GM18507 (cell line): ENCODE measurements around the gene MTCL3.

Experiments used
- DNase-seq: peaks from one replicate; pipeline ENCODE4 v3.0.0; 2011; ENCODE audit warnings: low read depth; ENCODE audit not compliant: insufficient read length; ENCODE audit errors: extremely low spot score
- FAIRE-seq: peaks from 2 replicates; lab custom pipeline; 2011; peaks lifted over from hg19 to GRCh38; lab: Jason Lieb, UNC

MTCL3 gene

GRCh38 chr6:127515794-127516661 is 3.1 kb downstream of the MTCL3 start:
- no peak for FAIRE-seq
- DNase-seq, result peak; percentile 47

GRCh38 chr6:127515234-127515793 is 3.8 kb downstream of the MTCL3 start:
- no peak for FAIRE-seq
- DNase-seq, result no peak

- FAIRE-seq (no peak), DNase-seq (no peak)
These were observed 4.3 kb downstream of the MTCL3 start for GRCh38 chr6:127514773-127515227.

- DNase-seq, result no peak
- no peak for FAIRE-seq
These were observed 4.9 kb downstream of the MTCL3 start for GRCh38 chr6:127514179-127514772.

- FAIRE-seq, result no peak
These were observed 5.7 kb downstream of the MTCL3 start for GRCh38 chr6:127513425-127513824.

GRCh38 chr6:127510876-127511275 is 8.3 kb downstream of the MTCL3 start:
- no peak for FAIRE-seq
- DNase-seq, result no peak

More at GRCh38 chr6:127513425-127513824, 5.7 kb downstream of the MTCL3 start:
- no peak for DNase-seq

GRCh38 chr6:127506894-127507293 is 12.2 kb downstream of the MTCL3 start:
- FAIRE-seq (no peak), DNase-seq (no peak)

- no peak for FAIRE-seq
- no peak for DNase-seq
These were observed 16.1 kb downstream of the MTCL3 start for GRCh38 chr6:127503022-127503421.

- DNase-seq, result no peak
These were observed 21.7 kb downstream of the MTCL3 start for GRCh38 chr6:127497410-127497809.

GRCh38 chr6:127496471-127496870 is 22.7 kb downstream of the MTCL3 start:
- no peak for DNase-seq
- FAIRE-seq, result no peak

More at GRCh38 chr6:127497410-127497809, 21.7 kb downstream of the MTCL3 start:
- no peak for FAIRE-seq

GRCh38 chr6:127494240-127494767 is 24.8 kb downstream of the MTCL3 start:
- FAIRE-seq (no peak), DNase-seq (no peak)

- FAIRE-seq (no peak), DNase-seq (no peak)
These were observed 29.9 kb downstream of the MTCL3 start for GRCh38 chr6:127489248-127489647.

- no peak for DNase-seq
- no peak for FAIRE-seq
These were observed 32.2 kb downstream of the MTCL3 start for GRCh38 chr6:127486934-127487333.

GRCh38 chr6:127484212-127484863 is 34.8 kb downstream of the MTCL3 start:
- FAIRE-seq, result peak; percentile 94
- DNase-seq, result peak; percentile 36

GRCh38 chr6:127483399-127484055 is 35.6 kb downstream of the MTCL3 start:
- DNase-seq (no peak), FAIRE-seq (no peak)

GRCh38 chr6:127482325-127482724 is 36.8 kb downstream of the MTCL3 start:
- no peak for FAIRE-seq

GRCh38 chr6:127481628-127482027 is 37.5 kb downstream of the MTCL3 start:
- no peak for FAIRE-seq

More at GRCh38 chr6:127482325-127482724, 36.8 kb downstream of the MTCL3 start:
- DNase-seq, result no peak

GRCh38 chr6:127481111-127481510 is 38.0 kb downstream of the MTCL3 start:
- DNase-seq, result no peak
- no peak for FAIRE-seq

More at GRCh38 chr6:127481628-127482027, 37.5 kb downstream of the MTCL3 start:
- DNase-seq, result no peak

- no peak for DNase-seq
- FAIRE-seq, result no peak
These were observed 41.5 kb downstream of the MTCL3 start for GRCh38 chr6:127477658-127478057.
